ENCODE results near the gene NHEJ1.

NHEJ1 gene

DNA sequence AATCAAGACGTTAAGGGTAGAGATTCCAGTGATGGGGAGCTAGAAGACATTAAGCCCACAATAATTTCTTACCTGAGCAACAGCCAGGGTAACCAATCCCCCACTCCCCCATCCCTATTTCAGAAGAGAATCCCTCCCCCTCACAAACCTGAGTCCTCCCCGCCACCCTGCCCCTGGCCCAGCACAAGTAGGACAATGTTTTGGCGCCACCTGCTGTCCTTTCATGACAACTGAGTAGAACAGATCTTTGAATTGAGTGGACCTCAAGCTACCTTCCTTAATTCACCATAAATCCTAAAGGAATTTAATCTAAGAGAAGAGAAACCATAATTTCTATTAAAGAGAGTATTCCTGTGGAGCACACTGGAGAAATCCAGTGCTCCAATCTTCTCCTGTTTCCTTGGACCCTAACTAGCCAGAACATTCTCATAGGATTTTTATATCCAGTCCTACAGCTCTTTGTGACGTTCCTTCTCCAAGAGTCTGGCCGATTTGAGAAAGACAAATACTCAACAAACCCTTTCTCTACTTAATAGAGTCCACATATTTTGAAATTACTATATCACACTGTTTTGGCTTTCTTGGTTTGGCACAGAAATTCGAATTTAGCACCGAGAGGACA lies 41.1 kb downstream of the NHEJ1 start:
- H3K36me3 ChIP-seq (ENCODE audit: control insufficient read depth, insufficient read depth, low read length), result no peaks in the 10 kb centered on the region
- no peaks in the 10 kb centered on the region for H3K27me3 ChIP-seq (replicated peaks; ENCODE audit: control insufficient read depth, insufficient read depth, low read length)
- TF ChIP-seq CTCF (IDR thresholded peaks at IDR 0.05; ENCODE audit: insufficient read depth, low read length, poor library complexity, severe bottlenecking), result peak; percentile 71
- no peak overlapping the region for H3K4me3 ChIP-seq (replicated peaks; ENCODE audit: low read depth, low read length)
- no peak for DNase-seq (ENCODE audit: extremely low read depth, insufficient read length)

DNA sequence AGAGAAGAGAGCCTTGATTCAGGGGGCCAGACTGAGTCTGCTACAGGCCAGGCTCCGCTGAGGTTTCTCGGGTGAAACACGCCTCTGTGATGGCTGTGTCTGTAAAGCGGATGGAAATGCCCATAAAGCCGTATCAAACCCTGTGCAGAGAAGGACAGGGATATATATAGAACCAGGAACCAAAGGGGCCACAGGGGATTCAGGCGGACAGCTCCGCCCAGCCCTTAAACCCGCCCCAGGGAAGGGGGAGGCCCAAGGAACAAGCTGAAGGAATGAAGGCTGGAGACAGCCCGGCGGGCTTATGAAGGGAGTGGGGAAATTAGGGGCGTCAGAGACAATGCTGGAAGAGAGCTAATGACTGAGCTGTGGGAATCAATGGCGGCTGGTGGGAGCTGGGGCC lies 42.1 kb downstream of the NHEJ1 start:
- H3K36me3 ChIP-seq (ENCODE audit: control insufficient read depth, insufficient read depth, low read length), result no peaks in the 10 kb centered on the region
- no peak for DNase-seq (ENCODE audit: extremely low read depth, insufficient read length)
- H3K4me3 ChIP-seq (replicated peaks; ENCODE audit: low read depth, low read length), result no peak overlapping the region
- H3K27me3 ChIP-seq (replicated peaks; ENCODE audit: control insufficient read depth, insufficient read depth, low read length), result no peaks in the 10 kb centered on the region
- TF ChIP-seq CTCF (IDR thresholded peaks at IDR 0.05; ENCODE audit: insufficient read depth, low read length, poor library complexity, severe bottlenecking), result no peak

- no peak for TF ChIP-seq CTCF (IDR thresholded peaks at IDR 0.05; ENCODE audit: insufficient read depth, low read length, poor library complexity, severe bottlenecking)
- Histone ChIP-seq H3K4me3 (replicated peaks; ENCODE audit: low read depth, low read length) (no peak overlapping the region), H3K36me3 (ENCODE audit: control insufficient read depth, insufficient read depth, low read length) (no peaks in the 10 kb centered on the region), H3K27me3 (replicated peaks; ENCODE audit: control insufficient read depth, insufficient read depth, low read length) (no peaks in the 10 kb centered on the region)
- no peak for DNase-seq (ENCODE audit: extremely low read depth, insufficient read length)
These were observed 43.6 kb downstream of the NHEJ1 start for GRCh38 chr2:219116776-219117646.

- no peaks in the 10 kb centered on the region for H3K27me3 ChIP-seq (replicated peaks; ENCODE audit: control insufficient read depth, insufficient read depth, low read length)
- H3K4me3 ChIP-seq (replicated peaks; ENCODE audit: low read depth, low read length), result no peak overlapping the region
- H3K36me3 ChIP-seq (ENCODE audit: control insufficient read depth, insufficient read depth, low read length), result no peaks in the 10 kb centered on the region
- no peak for TF ChIP-seq CTCF (IDR thresholded peaks at IDR 0.05; ENCODE audit: insufficient read depth, low read length, poor library complexity, severe bottlenecking)
- DNase-seq (ENCODE audit: extremely low read depth, insufficient read length), result no peak
These were observed 47.8 kb downstream of the NHEJ1 start for GRCh38 chr2:219112651-219113338.

DNA sequence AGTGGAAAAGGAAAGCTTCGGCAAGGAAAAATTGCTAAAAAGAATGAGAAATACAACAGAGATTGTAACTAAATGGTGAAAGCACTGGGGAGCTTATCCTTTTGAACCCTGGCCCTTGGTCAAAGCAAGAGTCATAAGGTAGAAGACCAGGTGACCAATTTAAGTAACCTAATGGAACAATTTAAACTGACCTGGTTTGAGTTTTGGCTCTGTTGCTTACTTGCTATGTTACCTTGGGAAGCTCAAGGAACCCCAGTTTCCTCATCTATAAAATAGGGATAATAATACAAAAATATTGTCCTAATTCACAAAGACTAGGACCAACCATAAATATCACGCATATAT lies 48.6 kb downstream of the NHEJ1 start:
- Histone ChIP-seq H3K4me3 (replicated peaks; ENCODE audit: low read depth, low read length) (no peak overlapping the region), H3K27me3 (replicated peaks; ENCODE audit: control insufficient read depth, insufficient read depth, low read length) (no peaks in the 10 kb centered on the region), H3K36me3 (ENCODE audit: control insufficient read depth, insufficient read depth, low read length) (no peaks in the 10 kb centered on the region)
- no peak for TF ChIP-seq CTCF (IDR thresholded peaks at IDR 0.05; ENCODE audit: insufficient read depth, low read length, poor library complexity, severe bottlenecking)
- DNase-seq (ENCODE audit: extremely low read depth, insufficient read length), result no peak

Data from GM06990 (cell line).